ENCODE results near the gene CDH23.

DNA sequence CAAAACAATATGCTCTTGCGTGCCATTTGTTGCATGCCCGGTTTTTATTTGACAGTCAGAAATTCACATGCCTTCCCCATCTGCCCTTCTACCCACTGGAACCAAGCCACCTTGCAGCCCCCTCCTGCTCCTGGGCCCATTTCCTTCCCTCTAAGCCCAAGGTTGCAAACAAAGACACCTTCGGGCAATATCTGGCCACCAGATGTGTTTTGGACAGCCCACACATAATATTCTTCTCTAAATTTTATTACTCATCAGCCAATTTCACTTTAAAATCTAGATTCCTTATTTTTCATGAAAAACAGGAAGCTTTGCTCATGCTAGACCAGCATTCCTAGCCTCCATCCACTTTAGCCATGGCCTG is 341.1 kb downstream of the CDH23 start:
- TF ChIP-seq, protein P1, sequence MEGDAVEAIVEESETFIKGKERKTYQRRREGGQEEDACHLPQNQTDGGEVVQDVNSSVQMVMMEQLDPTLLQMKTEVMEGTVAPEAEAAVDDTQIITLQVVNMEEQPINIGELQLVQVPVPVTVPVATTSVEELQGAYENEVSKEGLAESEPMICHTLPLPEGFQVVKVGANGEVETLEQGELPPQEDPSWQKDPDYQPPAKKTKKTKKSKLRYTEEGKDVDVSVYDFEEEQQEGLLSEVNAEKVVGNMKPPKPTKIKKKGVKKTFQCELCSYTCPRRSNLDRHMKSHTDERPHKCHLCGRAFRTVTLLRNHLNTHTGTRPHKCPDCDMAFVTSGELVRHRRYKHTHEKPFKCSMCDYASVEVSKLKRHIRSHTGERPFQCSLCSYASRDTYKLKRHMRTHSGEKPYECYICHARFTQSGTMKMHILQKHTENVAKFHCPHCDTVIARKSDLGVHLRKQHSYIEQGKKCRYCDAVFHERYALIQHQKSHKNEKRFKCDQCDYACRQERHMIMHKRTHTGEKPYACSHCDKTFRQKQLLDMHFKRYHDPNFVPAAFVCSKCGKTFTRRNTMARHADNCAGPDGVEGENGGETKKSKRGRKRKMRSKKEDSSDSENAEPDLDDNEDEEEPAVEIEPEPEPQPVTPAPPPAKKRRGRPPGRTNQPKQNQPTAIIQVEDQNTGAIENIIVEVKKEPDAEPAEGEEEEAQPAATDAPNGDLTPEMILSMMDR (conservative IDR thresholded peaks at IDR 0.05): no peak
- no peak for TF ChIP-seq EZH2 (IDR thresholded peaks at IDR 0.05; ENCODE audit: low read depth)
